AG04449 (cell line): Measurements from ENCODE around the gene C4orf33.

Experiments used
- CTCF ChIA-PET: fragments of 350-600 bp; formaldehyde crosslinking; extraction: SDS; loops from one replicate; lab custom pipeline; 2021; ENCODE audit warnings: antibody characterized with exemption; lab: Yijun Ruan, JAX
- POLR2A ChIA-PET: fragments of 400-600, 350-600 bp; formaldehyde crosslinking; extraction: SDS; loops from one replicate; lab custom pipeline; 2020; ENCODE audit warnings: antibody characterized with exemption, inconsistent platforms; lab: Yijun Ruan, JAX
- DNase-seq: peaks from one replicate; pipeline ENCODE4 v3.0.0-alpha.2; 2010; ENCODE audit warnings: low read depth, low spot score
- H3K4me3 ChIP-seq: 2 replicates; pipeline ENCODE4 v1.5.1; 2011; ENCODE audit warnings: low read depth, mild to moderate bottlenecking, control low read depth, low read length
- CTCF ChIP-seq: IDR thresholded peaks from one replicate; pipeline ENCODE4 v1.5.1; 2011; ENCODE audit warnings: mild to moderate bottlenecking, moderate library complexity, low read length, control low read depth, inconsistent platforms; ENCODE audit not compliant: insufficient read depth; ENCODE audit errors: missing control alignments

C4orf33 gene

DNA sequence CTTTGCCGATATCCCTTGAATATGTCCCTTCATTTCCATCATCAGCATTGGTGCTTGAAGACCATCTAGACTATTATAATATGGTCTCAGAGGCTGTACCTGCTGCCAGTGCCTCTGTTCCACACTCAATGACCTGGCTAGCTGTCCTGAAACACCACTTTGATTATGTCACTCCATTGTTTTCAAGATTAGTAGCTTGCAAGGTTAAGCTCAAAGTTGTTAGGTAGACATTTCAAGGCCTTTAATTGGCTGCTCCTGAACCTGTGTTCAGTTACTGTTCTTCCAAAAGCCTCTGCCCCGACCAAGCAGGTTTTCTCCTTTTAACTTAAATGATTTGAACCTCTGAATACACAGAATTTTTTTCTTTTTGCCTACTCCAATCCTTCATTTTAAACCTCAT lies 52.9 kb downstream of the C4orf33 start:
- TF ChIP-seq CTCF = no peak
- DNase-seq = no peak
- POLR2A ChIA-PET = interaction anchor here (0.7 kb wide), 1 partner anchor 37 kb away, joined by 3 read pairs; no protein-coding TSS in a partner anchor
- CTCF ChIA-PET = no interaction called here
- H3K4me3 ChIP-seq = no peak overlapping the region

- TF ChIP-seq CTCF = no peak
- POLR2A ChIA-PET = no interaction called here
- H3K4me3 ChIP-seq = no peak overlapping the region
- no peak for DNase-seq
- CTCF ChIA-PET = no interaction called here
Observed at GRCh38 chr4:129149906-129150305, 54.0 kb downstream of the C4orf33 start.

GRCh38 chr4:129152350-129152749 lies 56.4 kb downstream of the C4orf33 start:
- no peak for TF ChIP-seq CTCF
- no peak overlapping the region for H3K4me3 ChIP-seq
- POLR2A ChIA-PET = no interaction called here
- CTCF ChIA-PET = no interaction called here
- no peak for DNase-seq

- DNase-seq = no peak
- TF ChIP-seq CTCF = no peak
- CTCF ChIA-PET = no interaction called here
Observed at GRCh38 chr4:129153700-129154099, 57.7 kb downstream of the C4orf33 start.

DNA sequence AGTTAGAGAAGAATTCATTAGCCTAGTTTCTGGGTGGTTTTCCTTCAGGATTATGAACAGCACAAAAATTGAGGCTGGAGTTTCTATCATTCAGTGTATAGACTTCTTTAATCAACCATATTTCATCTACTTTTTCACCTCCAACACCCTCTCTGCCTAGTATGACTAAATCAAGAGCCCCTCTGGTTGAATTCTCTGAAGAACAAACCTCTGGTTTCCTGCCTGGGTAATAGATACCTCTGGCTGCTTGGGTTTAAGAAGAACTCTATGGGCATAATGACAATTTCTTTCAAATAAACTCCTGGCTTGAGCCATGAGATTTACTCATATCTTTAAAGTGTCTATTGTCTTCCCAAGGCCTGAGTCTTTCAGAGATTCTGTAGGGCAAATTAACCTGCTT lies 66.5 kb downstream of the C4orf33 start:
- no peak for TF ChIP-seq CTCF
- CTCF ChIA-PET = no interaction called here

More at GRCh38 chr4:129153700-129154099, 57.7 kb downstream of the C4orf33 start:
- POLR2A ChIA-PET = no interaction called here
- H3K4me3 ChIP-seq = no peak overlapping the region

GRCh38 chr4:129163427-129163826 lies 67.5 kb downstream of the C4orf33 start:
- no peak overlapping the region for H3K4me3 ChIP-seq
- CTCF ChIA-PET = no interaction called here

More for the DNA sequence above, 66.5 kb downstream of the C4orf33 start:
- no peak overlapping the region for H3K4me3 ChIP-seq
- no peak for DNase-seq
- POLR2A ChIA-PET = no interaction called here

More at GRCh38 chr4:129163427-129163826, 67.5 kb downstream of the C4orf33 start:
- POLR2A ChIA-PET = no interaction called here
- DNase-seq = no peak
- TF ChIP-seq CTCF = no peak
